Measurements from ENCODE around the gene ZBTB1. TPM values are rescaled to one million over a fixed set of nuclear protein-coding genes. Genes with fewer than 3 reads are reported as not detected.

ZBTB1 gene
- polyA plus RNA-seq, 1 donor from 2014 or later: 24.8 TPM

DNA sequence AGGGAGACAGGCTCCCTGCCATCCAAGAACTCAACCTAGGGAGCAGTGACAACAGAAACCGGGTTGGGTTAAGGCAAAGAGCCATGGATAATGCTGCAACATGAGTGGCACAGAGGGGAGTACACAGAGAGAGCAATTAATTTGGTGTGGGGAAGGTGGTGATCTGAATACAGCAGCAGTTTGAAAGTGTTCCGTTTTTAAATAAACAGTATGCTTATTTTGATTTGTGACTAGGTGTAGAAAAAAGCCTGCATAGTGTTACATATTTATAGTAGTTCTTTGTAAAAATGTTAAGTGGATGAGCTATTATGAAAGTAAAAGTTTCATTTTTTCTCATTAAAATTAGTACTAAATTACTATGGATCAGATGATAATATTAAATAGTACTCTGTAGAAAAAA lies 30.5 kb upstream of the ZBTB1 start:
- H3K27ac ChIP-seq (ENCODE audit: low read length): no peak overlapping the region
- H3K4me3 ChIP-seq (ENCODE audit: low read length): no peak overlapping the region
- H3K9me2 ChIP-seq (ENCODE audit: insufficient read depth, low read length): no peaks in the 10 kb centered on the region
- TF ChIP-seq, protein P1, sequence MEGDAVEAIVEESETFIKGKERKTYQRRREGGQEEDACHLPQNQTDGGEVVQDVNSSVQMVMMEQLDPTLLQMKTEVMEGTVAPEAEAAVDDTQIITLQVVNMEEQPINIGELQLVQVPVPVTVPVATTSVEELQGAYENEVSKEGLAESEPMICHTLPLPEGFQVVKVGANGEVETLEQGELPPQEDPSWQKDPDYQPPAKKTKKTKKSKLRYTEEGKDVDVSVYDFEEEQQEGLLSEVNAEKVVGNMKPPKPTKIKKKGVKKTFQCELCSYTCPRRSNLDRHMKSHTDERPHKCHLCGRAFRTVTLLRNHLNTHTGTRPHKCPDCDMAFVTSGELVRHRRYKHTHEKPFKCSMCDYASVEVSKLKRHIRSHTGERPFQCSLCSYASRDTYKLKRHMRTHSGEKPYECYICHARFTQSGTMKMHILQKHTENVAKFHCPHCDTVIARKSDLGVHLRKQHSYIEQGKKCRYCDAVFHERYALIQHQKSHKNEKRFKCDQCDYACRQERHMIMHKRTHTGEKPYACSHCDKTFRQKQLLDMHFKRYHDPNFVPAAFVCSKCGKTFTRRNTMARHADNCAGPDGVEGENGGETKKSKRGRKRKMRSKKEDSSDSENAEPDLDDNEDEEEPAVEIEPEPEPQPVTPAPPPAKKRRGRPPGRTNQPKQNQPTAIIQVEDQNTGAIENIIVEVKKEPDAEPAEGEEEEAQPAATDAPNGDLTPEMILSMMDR (IDR thresholded peaks at IDR 0.05; ENCODE audit: poor library complexity, severe bottlenecking): no peak
- no peak for TF ChIP-seq EZH2 (IDR thresholded peaks at IDR 0.05; ENCODE audit: borderline replicate concordance, insufficient read depth, low read length, poor library complexity, severe bottlenecking)
- TF ChIP-seq EP300 (conservative IDR thresholded peaks at IDR 0.05; ENCODE audit: poor library complexity, severe bottlenecking): no peak
- TF ChIP-seq TAF1 (IDR thresholded peaks at IDR 0.05; ENCODE audit: low read depth): no peak
- no peak for TF ChIP-seq RAD21 (conservative IDR thresholded peaks at IDR 0.05)
- TF ChIP-seq, protein P2, sequence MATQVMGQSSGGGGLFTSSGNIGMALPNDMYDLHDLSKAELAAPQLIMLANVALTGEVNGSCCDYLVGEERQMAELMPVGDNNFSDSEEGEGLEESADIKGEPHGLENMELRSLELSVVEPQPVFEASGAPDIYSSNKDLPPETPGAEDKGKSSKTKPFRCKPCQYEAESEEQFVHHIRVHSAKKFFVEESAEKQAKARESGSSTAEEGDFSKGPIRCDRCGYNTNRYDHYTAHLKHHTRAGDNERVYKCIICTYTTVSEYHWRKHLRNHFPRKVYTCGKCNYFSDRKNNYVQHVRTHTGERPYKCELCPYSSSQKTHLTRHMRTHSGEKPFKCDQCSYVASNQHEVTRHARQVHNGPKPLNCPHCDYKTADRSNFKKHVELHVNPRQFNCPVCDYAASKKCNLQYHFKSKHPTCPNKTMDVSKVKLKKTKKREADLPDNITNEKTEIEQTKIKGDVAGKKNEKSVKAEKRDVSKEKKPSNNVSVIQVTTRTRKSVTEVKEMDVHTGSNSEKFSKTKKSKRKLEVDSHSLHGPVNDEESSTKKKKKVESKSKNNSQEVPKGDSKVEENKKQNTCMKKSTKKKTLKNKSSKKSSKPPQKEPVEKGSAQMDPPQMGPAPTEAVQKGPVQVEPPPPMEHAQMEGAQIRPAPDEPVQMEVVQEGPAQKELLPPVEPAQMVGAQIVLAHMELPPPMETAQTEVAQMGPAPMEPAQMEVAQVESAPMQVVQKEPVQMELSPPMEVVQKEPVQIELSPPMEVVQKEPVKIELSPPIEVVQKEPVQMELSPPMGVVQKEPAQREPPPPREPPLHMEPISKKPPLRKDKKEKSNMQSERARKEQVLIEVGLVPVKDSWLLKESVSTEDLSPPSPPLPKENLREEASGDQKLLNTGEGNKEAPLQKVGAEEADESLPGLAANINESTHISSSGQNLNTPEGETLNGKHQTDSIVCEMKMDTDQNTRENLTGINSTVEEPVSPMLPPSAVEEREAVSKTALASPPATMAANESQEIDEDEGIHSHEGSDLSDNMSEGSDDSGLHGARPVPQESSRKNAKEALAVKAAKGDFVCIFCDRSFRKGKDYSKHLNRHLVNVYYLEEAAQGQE (IDR thresholded peaks at IDR 0.05; ENCODE audit: borderline replicate concordance): no peak
- TF ChIP-seq SMC3 (conservative IDR thresholded peaks at IDR 0.05; ENCODE audit: poor library complexity): no peak
- TF ChIP-seq POLR2AphosphoS5 (IDR thresholded peaks at IDR 0.05): no peak
- TF ChIP-seq MXI1 (conservative IDR thresholded peaks at IDR 0.05; ENCODE audit: poor library complexity, severe bottlenecking): no peak
- H2AFZ ChIP-seq (ENCODE audit: low read depth, low read length): no peak overlapping the region
- no peak overlapping the region for H3K4me2 ChIP-seq (ENCODE audit: low read length)
- no peaks in the 10 kb centered on the region for H3F3A ChIP-seq (ENCODE audit: insufficient read depth, low read length, poor library complexity, severe bottlenecking)
- no peaks in the 10 kb centered on the region for H3K9me3 ChIP-seq (ENCODE audit: low read length)
- H3K9ac ChIP-seq (ENCODE audit: low read length): no peak overlapping the region
- no peaks in the 10 kb centered on the region for H3K79me2 ChIP-seq (replicated peaks; ENCODE audit: insufficient read depth, low read length)
- H3K27me3 ChIP-seq (ENCODE audit: insufficient read depth, low read depth, low read length): no peaks in the 10 kb centered on the region
- H4K20me1 ChIP-seq (ENCODE audit: insufficient read depth): no peaks in the 10 kb centered on the region
- no peaks in the 10 kb centered on the region for H3K36me3 ChIP-seq (ENCODE audit: insufficient read depth, low read length)

DNA sequence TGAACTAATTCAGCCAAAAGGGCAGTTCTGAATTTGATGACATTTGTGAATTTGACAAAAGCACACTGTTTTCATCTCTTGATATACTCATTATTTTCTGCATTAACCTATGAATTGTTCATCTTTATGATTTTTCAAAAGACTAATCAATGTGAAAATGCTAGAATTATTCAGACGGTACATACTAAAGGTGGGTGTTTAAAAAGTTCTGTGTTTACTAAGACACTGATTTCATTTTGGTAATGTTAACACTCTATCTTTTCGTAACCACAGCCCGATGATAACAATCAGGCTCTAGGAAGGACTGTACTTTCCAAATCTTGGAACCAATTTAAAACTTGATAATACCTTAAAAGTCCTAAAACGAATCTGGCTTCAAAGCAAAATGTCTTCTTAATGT lies 29.9 kb upstream of the ZBTB1 start:
- H3K79me2 ChIP-seq (replicated peaks; ENCODE audit: insufficient read depth, low read length): no peaks in the 10 kb centered on the region

More for the DNA sequence above, 29.9 kb upstream of the ZBTB1 start:
- Histone ChIP-seq H3K27me3 (ENCODE audit: insufficient read depth, low read depth, low read length) (no peaks in the 10 kb centered on the region), H3K9me2 (ENCODE audit: insufficient read depth, low read length) (no peaks in the 10 kb centered on the region), H3K4me3 (ENCODE audit: low read length) (no peak overlapping the region), H3F3A (ENCODE audit: insufficient read depth, low read length, poor library complexity, severe bottlenecking) (no peaks in the 10 kb centered on the region), H3K9ac (ENCODE audit: low read length) (no peak overlapping the region), H3K4me2 (ENCODE audit: low read length) (no peak overlapping the region), H3K27ac (ENCODE audit: low read length) (no peak overlapping the region), H3K36me3 (ENCODE audit: insufficient read depth, low read length) (no peaks in the 10 kb centered on the region), H2AFZ (ENCODE audit: low read depth, low read length) (no peak overlapping the region), H3K9me3 (ENCODE audit: low read length) (no peaks in the 10 kb centered on the region), H4K20me1 (ENCODE audit: insufficient read depth) (no peaks in the 10 kb centered on the region)
- no peak for TF ChIP-seq SMC3 (conservative IDR thresholded peaks at IDR 0.05; ENCODE audit: poor library complexity)
- TF ChIP-seq EZH2 (IDR thresholded peaks at IDR 0.05; ENCODE audit: borderline replicate concordance, insufficient read depth, low read length, poor library complexity, severe bottlenecking): no peak
- TF ChIP-seq MXI1 (conservative IDR thresholded peaks at IDR 0.05; ENCODE audit: poor library complexity, severe bottlenecking): no peak
- no peak for TF ChIP-seq EP300 (conservative IDR thresholded peaks at IDR 0.05; ENCODE audit: poor library complexity, severe bottlenecking)
- TF ChIP-seq RAD21 (conservative IDR thresholded peaks at IDR 0.05): no peak
- TF ChIP-seq, protein P1 (IDR thresholded peaks at IDR 0.05; ENCODE audit: poor library complexity, severe bottlenecking): no peak
- TF ChIP-seq, protein P2 (IDR thresholded peaks at IDR 0.05; ENCODE audit: borderline replicate concordance): no peak
- no peak for TF ChIP-seq TAF1 (IDR thresholded peaks at IDR 0.05; ENCODE audit: low read depth)
- TF ChIP-seq POLR2AphosphoS5 (IDR thresholded peaks at IDR 0.05): no peak
